GM18867 (cell line): Measurements from ENCODE around the gene PLA2G12B.
"Not testable (repeated sequence)": the region's sequence is repeated elsewhere in the genome, so short reads cannot be mapped to it uniquely, and the experiment has no call there.

Experiments used
- ATAC-seq: cut with Tn5 transposase; IDR thresholded peaks from one replicate; pipeline ENCODE4 v1.9.1; 2021; ENCODE audit warnings: mild to moderate bottlenecking, moderate library complexity; ENCODE audit not compliant: unreplicated experiment

PLA2G12B gene

GRCh38 chr10:72943498-72944234 is 10.9 kb downstream of the PLA2G12B start:
- no peak for ATAC-seq

GRCh38 chr10:72935361-72935760 is 19.2 kb downstream of the PLA2G12B start:
- ATAC-seq = no peak

- no peak for ATAC-seq
Measured at GRCh38 chr10:72932259-72933015, 22.2 kb downstream of the PLA2G12B start.

- ATAC-seq = no peak
Measured at GRCh38 chr10:72930276-72930675, 24.3 kb downstream of the PLA2G12B start.

- no peak for ATAC-seq
Measured at GRCh38 chr10:72928798-72929197, 25.8 kb downstream of the PLA2G12B start.

GRCh38 chr10:72927485-72927884 is 27.1 kb downstream of the PLA2G12B start:
- no peak for ATAC-seq

- no peak for ATAC-seq
Measured at GRCh38 chr10:72925951-72926465, 28.6 kb downstream of the PLA2G12B start.

GRCh38 chr10:72924351-72924750 is 30.3 kb downstream of the PLA2G12B start:
- ATAC-seq = no peak

GRCh38 chr10:72921147-72921683 is 33.4 kb downstream of the PLA2G12B start:
- ATAC-seq = not testable (repeated sequence)

- ATAC-seq = no peak
Measured at GRCh38 chr10:72918352-72918751, 36.3 kb downstream of the PLA2G12B start.

- ATAC-seq = not testable (repeated sequence)
Measured at GRCh38 chr10:72917803-72918332, 36.7 kb downstream of the PLA2G12B start.

- ATAC-seq = not testable (repeated sequence)
Measured at GRCh38 chr10:72917201-72917600, 37.4 kb downstream of the PLA2G12B start.

GRCh38 chr10:72913287-72913686 is 41.3 kb downstream of the PLA2G12B start:
- no peak for ATAC-seq

GRCh38 chr10:72912736-72913135 is 41.9 kb downstream of the PLA2G12B start:
- ATAC-seq = no peak

GRCh38 chr10:72911758-72912157 is 42.8 kb downstream of the PLA2G12B start:
- ATAC-seq = no peak

GRCh38 chr10:72910705-72911104 is 43.9 kb downstream of the PLA2G12B start:
- ATAC-seq = no peak

GRCh38 chr10:72906446-72906845 is 48.2 kb downstream of the PLA2G12B start:
- ATAC-seq = no peak

GRCh38 chr10:72904806-72905205 is 49.8 kb downstream of the PLA2G12B start:
- ATAC-seq = no peak

GRCh38 chr10:72903941-72904446 is 50.6 kb downstream of the PLA2G12B start:
- ATAC-seq = not testable (repeated sequence)

- ATAC-seq = no peak
Measured at GRCh38 chr10:72899545-72899944, 55.1 kb downstream of the PLA2G12B start.

- ATAC-seq = no peak
Measured at GRCh38 chr10:72898616-72899015, 56.0 kb downstream of the PLA2G12B start.
